Measurements from ENCODE around the gene TMEM86B.
"Not testable (repeated sequence)": the region's sequence is repeated elsewhere in the genome, so short reads cannot be mapped to it uniquely, and the experiment has no call there.

The TMEM86B gene

DNA sequence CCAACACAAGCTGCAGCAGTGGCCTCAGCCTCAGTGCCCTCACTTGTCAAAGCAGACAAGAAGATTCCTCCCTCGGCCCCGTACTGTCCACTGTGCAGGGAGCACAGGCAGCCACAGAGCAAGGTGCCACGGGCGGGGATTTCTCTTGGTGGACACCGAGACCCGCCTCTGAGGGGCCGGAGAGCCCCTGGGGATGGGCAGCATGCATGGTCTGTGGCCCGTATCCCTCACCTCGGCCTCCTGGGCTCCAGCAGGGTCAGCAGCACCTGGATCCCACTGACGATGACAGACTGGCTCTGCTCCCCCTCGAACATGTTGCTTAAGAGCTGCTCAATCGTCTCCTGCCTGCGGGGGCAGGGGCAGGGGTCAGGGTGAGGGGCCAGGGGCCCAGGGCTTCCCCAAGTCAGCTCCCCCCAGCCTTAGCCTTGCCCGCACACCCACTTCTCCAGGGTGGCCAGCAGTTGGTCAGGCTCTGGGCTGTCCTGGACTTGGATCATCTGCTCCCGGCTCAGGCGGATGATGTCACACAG lies 13.4 kb upstream of the TMEM86B start:
- DNase-seq: no peak

DNA sequence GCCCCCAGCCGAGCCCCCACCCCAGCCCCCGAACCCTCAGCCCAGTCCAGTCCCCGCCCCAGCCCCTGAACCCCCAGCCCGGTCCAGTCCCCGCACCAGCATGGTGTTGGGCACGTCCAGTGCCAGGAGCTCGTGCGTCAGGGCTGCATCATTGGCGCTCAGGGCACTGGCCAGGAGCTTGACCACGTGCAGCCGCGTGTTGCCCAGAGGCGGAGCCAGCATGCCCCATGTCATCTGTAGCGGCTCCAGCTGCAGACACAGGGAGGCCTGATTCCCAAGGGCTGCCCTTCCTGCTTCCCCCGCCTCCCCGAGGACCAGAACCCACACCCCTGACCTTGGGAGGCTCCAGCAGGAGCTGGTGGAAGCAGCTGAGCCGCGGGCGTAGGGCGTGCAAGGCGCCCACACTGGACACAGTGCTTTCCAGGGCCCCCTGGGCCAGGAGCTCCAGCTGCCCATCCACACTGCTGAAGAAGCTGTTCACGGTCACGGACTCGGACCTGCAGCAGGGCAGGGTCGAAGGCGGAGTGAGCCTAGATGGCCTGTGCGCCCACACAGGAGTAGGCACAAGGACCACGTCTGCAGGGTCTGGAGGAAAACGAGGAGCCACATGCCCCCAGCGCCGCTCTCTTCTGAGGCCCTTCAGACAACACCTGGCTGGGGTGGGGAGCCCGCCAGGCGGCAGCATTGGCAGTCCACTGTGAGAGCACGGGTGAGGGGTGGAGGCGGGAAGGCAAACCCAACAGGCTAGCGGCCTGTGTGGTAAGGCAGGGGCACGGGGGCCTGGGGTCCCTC lies 12.8 kb upstream of the TMEM86B start:
- no peak for DNase-seq

DNA sequence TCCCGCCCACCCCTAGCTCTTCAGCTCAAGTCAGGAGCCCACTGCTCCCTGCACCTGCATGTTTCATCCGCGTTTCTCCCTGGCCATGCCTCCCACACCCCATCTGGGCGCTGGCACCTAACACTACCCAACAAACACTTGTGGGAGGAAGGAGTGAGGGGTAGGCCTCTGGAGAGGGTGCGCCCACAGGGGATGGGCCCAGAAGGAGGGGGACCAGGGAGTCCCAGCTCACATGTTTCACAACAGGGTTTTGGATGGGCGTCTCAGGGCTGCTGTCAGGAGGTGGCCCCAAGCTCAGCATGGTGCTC lies 12.1 kb upstream of the TMEM86B start:
- no peak for DNase-seq

DNA sequence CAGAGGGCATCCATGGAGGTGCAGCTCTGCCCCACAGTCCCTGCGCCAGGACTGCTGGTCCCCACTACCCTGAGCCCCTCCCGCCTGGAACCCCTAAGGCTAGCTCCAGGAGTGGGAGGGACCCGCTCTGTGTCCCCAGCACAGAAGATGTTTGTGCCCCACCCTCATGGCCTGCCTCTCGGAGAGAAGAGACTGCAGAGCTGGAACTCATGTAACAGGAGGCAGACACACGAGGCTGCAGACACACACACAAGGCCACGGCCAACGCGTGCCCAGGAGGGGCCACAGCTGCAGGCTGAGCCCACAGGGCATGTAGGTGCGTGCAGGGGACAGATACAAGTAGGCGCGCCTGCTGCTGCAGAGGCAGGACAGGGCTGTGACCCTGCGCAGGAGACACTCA lies 10.4 kb upstream of the TMEM86B start:
- DNase-seq: no peak

DNA sequence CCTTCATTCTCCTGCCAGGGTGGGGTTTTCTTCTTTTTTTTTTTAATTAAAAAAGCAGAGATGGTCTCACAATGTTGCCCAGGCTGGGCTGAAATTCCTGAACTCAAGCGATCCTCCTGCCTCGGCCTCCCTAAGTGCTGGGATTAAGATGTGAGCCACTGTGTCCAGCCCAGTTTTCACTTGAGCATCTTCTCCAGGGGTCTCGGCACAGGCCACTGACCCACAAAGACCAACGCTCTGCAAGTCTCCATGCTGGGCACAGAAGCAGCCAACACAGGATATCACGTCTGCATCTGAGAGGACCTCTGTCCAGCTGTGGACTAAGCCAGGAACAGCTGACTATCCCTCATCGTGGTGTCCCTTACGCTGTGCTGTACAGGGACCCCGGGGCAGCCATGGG lies 9.5 kb upstream of the TMEM86B start:
- DNase-seq: no peak

DNA sequence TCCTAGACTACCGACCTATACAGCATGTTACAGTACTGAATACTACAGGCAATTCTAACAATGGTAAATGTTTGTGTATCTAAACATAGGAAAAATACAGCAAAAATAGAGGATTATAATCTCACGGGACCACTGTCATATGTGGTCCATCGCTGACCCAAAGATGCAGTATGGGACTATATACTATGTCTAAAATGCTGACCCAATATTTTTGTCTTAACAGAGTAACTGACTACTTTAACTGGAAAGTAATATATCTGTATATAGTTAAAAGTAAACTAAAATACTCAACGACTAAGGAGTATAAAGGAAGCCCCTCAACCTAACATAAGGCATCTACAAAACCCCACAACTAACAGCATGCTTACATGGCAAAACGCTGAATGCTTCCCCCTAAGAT lies 4.4 kb upstream of the TMEM86B start:
- no peak for DNase-seq

DNA sequence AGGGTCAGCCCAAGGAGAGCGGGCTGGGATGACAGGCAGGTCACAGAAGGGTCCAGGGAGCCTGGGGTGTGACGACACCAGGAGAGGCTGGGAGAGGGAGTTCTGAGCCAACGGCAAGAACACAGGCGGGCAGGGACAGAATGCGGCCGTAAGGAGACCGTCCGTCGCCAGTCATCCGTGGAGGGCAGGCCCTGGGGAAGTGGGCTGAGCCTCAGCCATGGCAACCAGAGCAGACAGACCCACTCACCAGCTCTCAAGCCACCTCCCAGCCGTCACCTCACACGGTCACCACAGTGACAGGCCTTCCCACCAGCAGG lies 3.7 kb upstream of the TMEM86B start:
- no peak for DNase-seq

DNA sequence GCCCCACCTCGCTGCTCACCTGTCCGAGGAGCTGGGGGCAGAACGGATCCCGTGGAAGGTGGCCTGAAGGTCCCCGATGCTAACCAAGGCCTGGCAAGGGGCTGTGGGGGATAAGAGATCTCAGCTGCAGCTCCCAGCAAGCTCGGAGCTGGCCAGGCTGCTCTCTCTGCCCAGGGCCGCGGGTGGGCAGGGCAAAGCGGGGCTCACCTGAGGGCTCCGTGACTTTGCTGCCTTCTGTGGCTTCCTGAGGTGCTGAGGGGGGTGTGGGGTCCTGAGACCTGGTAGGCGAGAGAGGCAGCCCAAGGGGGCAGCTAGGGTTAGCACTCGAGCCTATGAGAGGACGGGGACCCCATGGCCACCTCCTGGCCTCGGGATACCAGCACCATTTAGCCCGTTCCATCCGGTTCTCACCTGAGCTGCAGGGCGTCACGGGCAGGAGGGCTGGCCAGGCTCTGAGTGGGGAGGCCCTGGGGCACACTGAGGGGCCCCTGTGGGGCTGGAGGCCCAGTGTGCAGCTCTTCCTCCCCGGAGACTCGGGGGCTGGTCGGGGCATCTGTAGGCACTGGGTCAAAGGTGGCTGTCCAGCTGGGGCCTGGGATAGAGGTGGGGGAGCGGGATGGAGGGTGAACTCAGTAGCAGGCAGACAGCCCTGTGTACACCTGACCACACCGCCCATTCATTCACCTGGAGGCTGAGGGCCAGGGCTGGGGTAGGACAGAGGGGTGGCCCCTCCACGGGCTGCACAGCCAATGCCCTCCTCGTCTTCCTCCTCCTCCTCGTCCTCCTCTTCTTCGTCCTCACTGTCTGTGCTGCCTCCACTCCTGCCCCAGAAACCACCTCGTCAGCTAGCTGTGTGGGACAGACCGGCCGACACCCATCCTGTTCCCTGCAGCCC lies 3.1 kb upstream of the TMEM86B start:
- no peak for DNase-seq

DNA sequence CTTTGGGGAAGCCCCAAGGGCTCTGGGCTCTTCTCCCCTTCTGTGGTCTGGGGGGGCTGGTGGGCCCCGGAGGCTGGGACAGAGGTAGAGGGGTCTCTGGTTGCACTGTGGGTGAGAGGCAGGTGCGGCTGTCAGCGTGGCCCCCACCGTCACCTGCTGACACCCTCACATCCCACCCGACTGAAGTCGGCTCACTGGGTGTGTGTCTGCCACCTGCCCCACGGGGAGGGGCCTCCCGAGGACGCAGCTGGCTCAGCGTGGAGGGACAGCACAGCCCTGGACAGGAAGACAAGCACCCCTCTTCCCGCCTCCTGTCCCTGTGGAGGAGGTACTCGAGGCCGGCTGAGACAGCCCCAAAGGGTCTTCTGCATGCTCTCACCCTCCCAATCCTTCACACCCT lies 2.2 kb upstream of the TMEM86B start:
- no peak for DNase-seq

DNA sequence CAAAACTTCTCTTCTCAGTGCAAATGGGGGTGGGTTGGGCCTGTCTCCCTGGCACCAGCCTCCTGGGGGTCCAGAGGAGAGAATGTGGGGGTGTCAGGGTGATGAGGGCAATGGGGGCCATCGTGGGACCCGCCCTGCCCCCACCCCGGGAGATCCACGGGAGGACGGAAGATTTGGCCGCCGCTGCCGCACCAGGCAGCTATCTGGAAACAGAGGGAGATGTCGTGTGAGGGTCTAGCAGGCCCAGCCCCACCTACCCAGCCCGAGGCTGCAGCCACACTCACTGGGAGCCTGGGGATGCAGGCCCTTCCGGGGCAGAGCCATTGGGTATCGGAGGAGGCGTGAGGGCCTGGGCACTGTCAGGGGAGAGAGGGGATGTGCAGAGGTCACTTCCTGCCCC lies 1.8 kb upstream of the TMEM86B start:
- no peak for DNase-seq

DNA sequence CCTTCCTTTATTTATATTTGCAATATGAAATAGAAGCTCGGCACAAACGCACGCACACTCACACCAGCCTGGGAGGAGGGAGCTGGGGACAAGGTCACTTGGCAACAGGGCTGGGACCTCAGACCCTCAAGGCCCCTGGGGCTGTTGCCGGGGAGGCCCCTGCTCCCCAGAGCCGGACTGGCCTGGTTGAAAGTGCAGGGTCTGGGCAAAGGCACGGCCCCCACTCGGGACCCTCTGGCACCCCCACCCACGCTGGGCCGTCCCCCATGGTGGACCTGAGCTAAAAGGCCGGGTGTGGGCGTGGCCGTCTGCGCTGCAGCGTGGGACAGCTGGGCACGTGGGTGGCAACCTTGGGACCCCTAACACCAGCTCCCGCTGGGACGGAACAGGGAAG lies 1.2 kb upstream of the TMEM86B start:
- no peak for DNase-seq

DNA sequence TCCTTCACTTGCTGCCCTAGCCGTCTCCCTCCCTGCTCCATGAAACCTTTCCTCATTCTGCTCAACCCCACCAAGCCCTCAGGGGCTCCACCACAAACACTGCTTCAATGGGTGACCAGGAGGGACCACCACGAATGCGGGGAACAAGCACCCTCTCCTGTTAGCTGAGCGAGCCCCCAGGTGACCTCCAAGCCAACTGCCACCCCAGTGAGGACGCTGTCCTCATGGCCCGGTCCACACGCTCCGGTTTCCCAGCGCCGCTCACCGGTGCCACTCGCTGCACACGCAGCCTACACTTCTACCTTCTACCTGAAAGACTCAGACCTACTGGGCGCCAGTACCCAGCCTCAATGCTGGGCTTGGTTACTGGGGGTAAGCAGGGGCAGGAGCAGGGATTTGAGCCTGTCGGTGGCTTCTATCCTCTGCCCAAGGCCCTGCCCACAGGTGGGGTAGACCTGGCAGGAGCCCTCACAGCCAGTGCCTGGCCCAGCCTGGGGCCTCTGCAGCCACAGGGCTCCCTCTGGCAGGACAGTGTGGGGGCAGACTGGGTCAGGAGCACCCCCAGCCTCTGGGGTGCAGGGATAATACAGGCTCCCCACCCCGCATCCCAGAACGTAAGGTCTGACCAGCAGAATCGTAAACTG lies 704 bp upstream of the TMEM86B start:
- no peak for DNase-seq

DNA sequence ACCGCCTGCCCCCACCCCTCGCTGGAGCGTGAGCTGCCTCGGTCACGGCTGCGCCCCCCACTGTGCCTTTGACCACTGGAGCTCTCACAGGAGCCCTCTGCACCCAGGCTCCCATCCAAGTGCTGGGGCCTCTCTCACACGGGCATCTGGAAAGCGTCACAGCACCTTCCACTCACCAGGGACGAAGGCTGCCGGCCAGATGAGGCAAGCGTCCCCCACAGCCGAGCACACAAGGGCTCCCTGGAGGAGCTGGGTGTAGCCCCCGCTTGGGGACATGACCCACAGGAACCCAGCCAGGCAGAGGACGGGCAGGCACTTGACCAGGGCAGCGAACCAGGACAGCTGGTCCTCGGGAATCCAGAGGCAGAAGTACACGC lies 560 bp downstream of the TMEM86B start:
- no peak for DNase-seq

DNA sequence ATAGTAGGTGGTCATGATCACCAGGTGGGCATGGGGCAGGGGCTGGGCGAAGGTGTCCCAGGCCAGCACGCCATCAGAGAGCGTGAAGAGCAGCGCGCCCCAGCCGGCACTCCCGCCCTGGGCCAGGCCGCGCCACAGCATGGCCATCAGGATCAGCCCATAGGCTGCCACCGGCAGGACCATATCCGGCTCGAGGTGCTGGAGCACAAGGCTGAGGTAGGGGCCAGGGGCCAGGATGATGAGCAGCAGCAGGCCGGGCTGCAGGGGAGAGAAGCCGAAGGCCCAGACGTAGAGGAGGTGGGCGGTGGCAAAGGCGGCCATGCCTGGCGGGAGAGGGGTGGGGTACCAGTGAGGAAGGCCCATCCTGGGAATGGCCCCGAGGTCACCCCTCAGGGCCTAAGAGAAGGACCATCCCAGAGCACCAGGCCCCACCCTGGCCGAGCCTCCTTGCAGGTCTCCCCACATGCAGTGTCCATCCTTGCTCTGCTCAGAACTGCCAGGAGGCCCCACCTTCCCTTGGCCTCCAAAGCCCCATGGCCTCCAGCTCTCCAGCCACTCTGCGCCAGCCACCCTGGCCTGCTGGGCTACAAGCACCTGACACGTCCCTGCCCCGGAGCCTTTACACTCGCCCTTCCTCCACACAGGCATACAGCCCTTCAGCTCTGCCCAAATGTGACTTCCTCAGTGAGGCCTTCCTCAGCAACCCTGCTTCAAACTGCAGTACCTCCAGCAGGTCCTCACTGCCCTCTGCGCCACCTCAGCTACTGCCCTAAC lies 1.1 kb downstream of the TMEM86B start:
- DNase-seq: no peak

DNA sequence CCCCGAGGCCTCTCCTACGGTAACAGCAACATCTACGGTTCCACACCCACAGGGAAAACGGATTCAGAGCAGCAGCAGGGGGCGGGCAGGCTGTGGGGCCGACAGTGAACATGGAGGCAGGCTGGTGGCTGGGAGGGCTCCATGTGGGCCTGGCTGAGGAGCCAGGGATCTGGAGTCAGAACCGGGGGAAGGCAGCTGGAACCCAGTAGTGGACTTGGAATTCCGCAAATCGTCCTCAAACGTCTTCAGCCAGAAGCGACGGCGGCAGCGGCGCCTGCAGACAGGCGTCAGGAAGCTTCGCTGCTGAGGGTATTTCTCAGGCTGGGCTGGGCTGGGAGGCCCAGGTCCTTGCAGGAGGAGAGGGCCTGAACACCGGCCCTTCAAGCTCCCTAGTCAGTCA lies 1.8 kb downstream of the TMEM86B start:
- no peak for DNase-seq

DNA sequence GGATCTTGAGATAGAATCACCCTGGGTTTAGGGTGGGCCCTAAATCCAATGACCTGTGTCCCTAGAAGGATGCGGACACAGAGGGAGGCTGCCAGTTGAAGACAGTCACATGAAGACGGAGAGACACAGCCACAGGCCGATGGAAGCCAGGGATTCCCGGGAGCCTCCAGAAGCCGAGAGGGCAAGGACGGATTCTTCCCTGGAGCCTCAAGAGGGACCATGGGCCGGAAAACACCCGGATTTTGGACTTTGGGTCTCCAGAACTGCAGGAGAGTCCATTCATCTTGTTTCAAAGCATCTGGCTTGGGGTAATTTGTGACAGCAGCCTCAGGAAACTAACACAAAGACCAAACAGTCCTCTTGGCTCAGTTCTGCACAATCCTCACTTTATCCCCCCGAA lies 2.3 kb downstream of the TMEM86B start:
- no peak for DNase-seq

DNA sequence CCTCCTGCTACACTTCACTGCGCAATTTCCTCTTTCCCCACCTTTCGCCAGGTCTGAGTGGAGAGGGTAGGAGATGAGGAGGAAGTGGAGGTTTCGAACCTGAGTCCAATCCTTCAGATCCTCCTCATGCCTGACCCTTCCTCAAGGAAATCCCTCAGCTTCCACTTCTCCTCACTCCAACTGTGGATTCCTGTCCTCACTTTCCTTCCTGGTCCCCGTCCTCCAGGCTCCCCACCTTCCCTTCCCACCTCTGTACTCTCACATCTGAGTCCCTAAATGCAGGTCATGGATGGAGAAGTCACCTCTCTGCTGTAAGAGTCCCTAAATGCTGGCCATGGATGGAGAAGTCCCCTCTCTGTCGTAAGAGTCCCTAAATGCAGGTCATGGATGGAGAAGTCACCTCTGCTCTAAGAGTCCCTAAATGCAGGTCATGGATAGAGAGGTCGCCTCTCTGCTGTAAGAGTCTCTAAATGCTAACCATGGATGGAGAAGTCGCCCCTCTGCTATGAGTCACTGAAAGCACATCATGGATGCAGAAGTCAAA lies 3.1 kb downstream of the TMEM86B start:
- DNase-seq: no peak

DNA sequence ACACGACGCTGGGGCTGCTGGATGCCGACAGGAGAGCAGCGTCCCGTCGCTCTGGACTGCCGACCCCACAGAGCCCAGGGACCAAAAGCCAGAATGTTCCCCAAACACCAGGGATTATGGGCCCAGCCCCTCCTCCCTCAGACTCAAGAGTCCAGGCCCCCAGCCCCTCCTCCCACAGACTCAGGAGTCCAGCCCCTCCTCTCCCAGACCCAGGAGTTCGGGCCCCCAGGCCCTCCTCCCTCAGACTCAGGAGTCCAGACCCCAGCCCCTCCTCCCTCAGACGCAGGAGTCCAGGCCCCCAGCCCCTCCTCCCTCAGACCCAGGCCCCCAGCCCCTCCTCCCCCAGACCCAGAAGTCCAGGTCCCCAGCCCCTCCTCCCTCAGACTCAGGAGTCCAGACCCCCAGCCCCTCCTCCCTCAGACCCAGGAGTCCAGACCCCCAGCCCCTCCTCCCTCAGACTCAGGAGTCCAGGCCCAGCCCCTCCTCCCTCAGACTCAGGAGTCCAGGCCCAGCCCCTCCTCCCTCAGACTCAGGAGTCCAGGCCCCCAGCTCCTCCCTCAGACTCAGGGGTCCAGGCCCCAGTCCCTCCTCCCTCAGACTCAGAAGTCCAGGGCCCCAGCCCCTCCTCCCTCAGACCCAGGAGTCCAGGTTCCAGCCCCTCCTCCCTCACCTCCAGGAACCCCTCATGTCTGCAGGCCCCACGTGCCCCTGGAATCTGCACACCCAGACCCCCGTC lies 3.7 kb downstream of the TMEM86B start:
- DNase-seq: not testable (repeated sequence)

DNA sequence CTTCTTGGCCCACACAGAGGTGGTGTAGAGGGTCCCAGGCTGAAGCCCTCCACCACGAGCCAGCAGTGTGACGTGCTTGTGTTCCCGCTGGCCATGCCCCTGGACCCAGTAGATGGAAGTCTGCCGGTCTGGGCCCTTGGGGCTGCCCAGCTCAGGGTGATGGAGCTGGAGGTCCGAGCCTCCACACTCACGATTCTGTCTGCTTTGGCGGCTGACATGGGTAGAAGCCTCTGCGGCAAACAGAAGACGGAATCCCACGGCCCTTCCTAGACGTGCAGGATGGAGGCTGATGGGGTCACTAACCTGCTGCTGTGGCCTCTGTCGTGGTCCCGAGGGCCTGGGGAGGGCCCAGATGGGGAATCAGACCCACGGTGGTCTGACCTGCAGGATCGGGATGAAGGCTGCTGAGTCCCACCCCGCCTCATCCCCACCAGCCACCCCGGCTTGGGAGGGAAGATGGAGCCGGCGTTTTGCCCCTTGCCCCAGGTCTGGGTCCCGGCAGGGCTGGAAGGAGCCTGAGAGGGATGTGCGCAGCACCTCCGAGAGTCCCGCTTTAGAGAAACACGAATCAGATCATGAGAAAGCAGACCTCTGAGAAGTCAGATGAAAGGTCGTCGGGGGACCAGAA lies 4.4 kb downstream of the TMEM86B start:
- DNase-seq: no peak

DNA sequence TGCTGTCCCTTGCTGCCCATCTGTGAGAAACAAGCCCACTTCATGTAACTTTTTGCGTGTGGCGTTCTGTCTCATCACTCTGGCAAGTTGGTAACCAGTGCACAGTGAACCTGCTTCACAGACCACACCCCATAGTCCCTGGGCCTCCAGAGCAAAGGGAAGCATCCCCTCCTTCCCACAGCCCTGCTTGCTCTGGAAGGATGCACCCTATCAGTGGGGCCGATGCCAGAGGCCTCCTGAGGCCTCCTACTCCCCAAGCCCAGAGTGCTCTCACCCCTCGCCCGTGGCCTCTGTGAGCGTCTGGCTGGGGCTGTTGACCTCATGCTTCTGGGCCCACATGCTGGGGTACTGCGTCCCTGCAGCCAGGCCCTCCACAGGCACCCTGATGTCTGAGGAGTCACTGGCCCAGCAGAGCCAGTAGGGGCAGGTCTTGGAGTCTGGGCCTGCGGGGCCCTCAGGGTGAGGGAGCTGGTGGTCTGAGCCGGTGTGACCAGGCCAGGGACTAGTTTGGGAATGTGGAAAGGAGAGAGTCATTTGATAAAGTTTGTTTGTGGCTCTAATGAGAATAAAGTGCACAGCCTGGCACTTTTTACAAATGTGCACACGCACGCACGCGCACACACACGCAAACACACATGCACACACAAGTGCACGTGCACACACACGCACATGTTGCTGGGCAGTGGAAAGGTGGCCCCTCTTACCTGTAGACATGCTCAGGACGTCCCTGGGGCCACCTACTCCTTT lies 5.1 kb downstream of the TMEM86B start:
- no peak for DNase-seq

DNA sequence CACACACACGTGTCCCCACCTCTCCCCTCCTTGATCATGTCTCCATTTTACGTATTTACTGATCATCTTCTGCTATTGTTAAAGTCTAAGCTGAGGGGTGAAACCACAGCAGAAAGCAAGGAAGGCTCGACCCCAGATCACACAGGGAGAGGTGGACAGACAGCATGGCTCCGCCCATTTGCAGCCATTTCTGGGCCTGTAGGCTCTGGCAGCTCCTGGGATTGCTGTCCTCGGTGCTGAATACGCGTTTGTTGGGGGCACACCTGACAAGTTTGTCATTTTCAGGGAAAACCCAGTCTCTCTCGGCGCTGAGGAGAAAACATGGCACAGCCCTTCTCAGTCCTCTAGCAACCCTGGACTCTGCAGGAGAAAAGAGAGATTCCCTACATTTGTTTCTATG lies 8.0 kb downstream of the TMEM86B start:
- DNase-seq: no peak
